Measurements from ENCODE around the gene MYO3A.
"Not testable (repeated sequence)": the region's sequence is repeated elsewhere in the genome, so short reads cannot be mapped to it uniquely, and the experiment has no call there.

The MYO3A gene

GRCh38 chr10:26095781-26096180 lies 161.8 kb downstream of the MYO3A start:
- no peaks in the 10 kb centered on the region for H3K79me2 ChIP-seq (ENCODE audit: insufficient read depth, low read length)
- no peaks in the 10 kb centered on the region for H3K9me2 ChIP-seq (replicated peaks; ENCODE audit: insufficient read depth, low read length)
- TF ChIP-seq EZH2phosphoT487 (conservative IDR thresholded peaks at IDR 0.05; ENCODE audit: low read length), result no peak
- TF ChIP-seq, protein P1, sequence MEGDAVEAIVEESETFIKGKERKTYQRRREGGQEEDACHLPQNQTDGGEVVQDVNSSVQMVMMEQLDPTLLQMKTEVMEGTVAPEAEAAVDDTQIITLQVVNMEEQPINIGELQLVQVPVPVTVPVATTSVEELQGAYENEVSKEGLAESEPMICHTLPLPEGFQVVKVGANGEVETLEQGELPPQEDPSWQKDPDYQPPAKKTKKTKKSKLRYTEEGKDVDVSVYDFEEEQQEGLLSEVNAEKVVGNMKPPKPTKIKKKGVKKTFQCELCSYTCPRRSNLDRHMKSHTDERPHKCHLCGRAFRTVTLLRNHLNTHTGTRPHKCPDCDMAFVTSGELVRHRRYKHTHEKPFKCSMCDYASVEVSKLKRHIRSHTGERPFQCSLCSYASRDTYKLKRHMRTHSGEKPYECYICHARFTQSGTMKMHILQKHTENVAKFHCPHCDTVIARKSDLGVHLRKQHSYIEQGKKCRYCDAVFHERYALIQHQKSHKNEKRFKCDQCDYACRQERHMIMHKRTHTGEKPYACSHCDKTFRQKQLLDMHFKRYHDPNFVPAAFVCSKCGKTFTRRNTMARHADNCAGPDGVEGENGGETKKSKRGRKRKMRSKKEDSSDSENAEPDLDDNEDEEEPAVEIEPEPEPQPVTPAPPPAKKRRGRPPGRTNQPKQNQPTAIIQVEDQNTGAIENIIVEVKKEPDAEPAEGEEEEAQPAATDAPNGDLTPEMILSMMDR (IDR thresholded peaks at IDR 0.05; ENCODE audit: insufficient read depth, low read length, poor library complexity, severe bottlenecking), result no peak
- no peaks in the 10 kb centered on the region for H3K36me3 ChIP-seq (ENCODE audit: low read length)
- H3K27me3 ChIP-seq (ENCODE audit: low read length), result no peaks in the 10 kb centered on the region
- H3K9ac ChIP-seq (ENCODE audit: low read length), result no peak overlapping the region
- H3F3A ChIP-seq (ENCODE audit: insufficient read depth), result no peaks in the 10 kb centered on the region
- no peak overlapping the region for H2AFZ ChIP-seq (ENCODE audit: low read depth, low read length, severe bottlenecking)
- no peak overlapping the region for H3K4me3 ChIP-seq (ENCODE audit: insufficient read depth, low read length, poor library complexity, severe bottlenecking)
- no peaks in the 10 kb centered on the region for H3K9me3 ChIP-seq (ENCODE audit: insufficient read depth, low read length)
- no peak overlapping the region for H3K27ac ChIP-seq (ENCODE audit: low read depth, low read length)
- no peaks in the 10 kb centered on the region for H4K20me1 ChIP-seq (ENCODE audit: low read depth, low read length)
- H3K4me2 ChIP-seq (ENCODE audit: low read depth, low read length, poor library complexity, severe bottlenecking), result no peak overlapping the region

- not testable (repeated sequence) for H3K9me2 ChIP-seq (replicated peaks; ENCODE audit: insufficient read depth, low read length); H3K4me2 ChIP-seq (ENCODE audit: low read depth, low read length, poor library complexity, severe bottlenecking); H2AFZ ChIP-seq (ENCODE audit: low read depth, low read length, severe bottlenecking); H3K79me2 ChIP-seq (ENCODE audit: insufficient read depth, low read length); H3K9me3 ChIP-seq (ENCODE audit: insufficient read depth, low read length); H3F3A ChIP-seq (ENCODE audit: insufficient read depth); H4K20me1 ChIP-seq (ENCODE audit: low read depth, low read length); H3K27ac ChIP-seq (ENCODE audit: low read depth, low read length); H3K27me3 ChIP-seq (ENCODE audit: low read length); H3K36me3 ChIP-seq (ENCODE audit: low read length); H3K4me3 ChIP-seq (ENCODE audit: insufficient read depth, low read length, poor library complexity, severe bottlenecking); H3K9ac ChIP-seq (ENCODE audit: low read length)
These were observed 163.5 kb downstream of the MYO3A start for GRCh38 chr10:26097549-26097948.

- Histone ChIP-seq H3K36me3 (ENCODE audit: low read length) (no peaks in the 10 kb centered on the region), H3K4me3 (ENCODE audit: insufficient read depth, low read length, poor library complexity, severe bottlenecking) (no peak overlapping the region), H3K9me3 (ENCODE audit: insufficient read depth, low read length) (no peaks in the 10 kb centered on the region), H3F3A (ENCODE audit: insufficient read depth) (no peaks in the 10 kb centered on the region), H3K27ac (ENCODE audit: low read depth, low read length) (no peak overlapping the region), H3K27me3 (ENCODE audit: low read length) (no peaks in the 10 kb centered on the region), H3K4me2 (ENCODE audit: low read depth, low read length, poor library complexity, severe bottlenecking) (no peak overlapping the region), H3K9ac (ENCODE audit: low read length) (no peak overlapping the region), H2AFZ (ENCODE audit: low read depth, low read length, severe bottlenecking) (no peak overlapping the region), H3K79me2 (ENCODE audit: insufficient read depth, low read length) (no peaks in the 10 kb centered on the region), H4K20me1 (ENCODE audit: low read depth, low read length) (no peaks in the 10 kb centered on the region), H3K9me2 (replicated peaks; ENCODE audit: insufficient read depth, low read length) (no peaks in the 10 kb centered on the region)
- TF ChIP-seq, protein P1 (IDR thresholded peaks at IDR 0.05; ENCODE audit: insufficient read depth, low read length, poor library complexity, severe bottlenecking), result no peak
- no peak for TF ChIP-seq EZH2phosphoT487 (conservative IDR thresholded peaks at IDR 0.05; ENCODE audit: low read length)
These were observed 178.5 kb downstream of the MYO3A start for GRCh38 chr10:26112532-26112931.

GRCh38 chr10:26138613-26139012 lies 204.6 kb downstream of the MYO3A start:
- TF ChIP-seq, protein P1 (IDR thresholded peaks at IDR 0.05; ENCODE audit: insufficient read depth, low read length, poor library complexity, severe bottlenecking), result no peak
- no peak for TF ChIP-seq EZH2phosphoT487 (conservative IDR thresholded peaks at IDR 0.05; ENCODE audit: low read length)
- no peaks in the 10 kb centered on the region; the same call in 1 of the 2 replicates for H3K27me3 ChIP-seq (ENCODE audit: low read length)
- no peak overlapping the region for H2AFZ ChIP-seq (ENCODE audit: low read depth, low read length, severe bottlenecking)
- no peaks in the 10 kb centered on the region for H3K36me3 ChIP-seq (ENCODE audit: low read length)
- H3K9ac ChIP-seq (ENCODE audit: low read length), result no peak overlapping the region
- no peak overlapping the region for H3K4me2 ChIP-seq (ENCODE audit: low read depth, low read length, poor library complexity, severe bottlenecking)
- no peaks in the 10 kb centered on the region for H3K9me2 ChIP-seq (replicated peaks; ENCODE audit: insufficient read depth, low read length)
- no peaks in the 10 kb centered on the region for H3K79me2 ChIP-seq (ENCODE audit: insufficient read depth, low read length)
- H4K20me1 ChIP-seq (ENCODE audit: low read depth, low read length), result no peaks in the 10 kb centered on the region
- no peak overlapping the region for H3K4me3 ChIP-seq (ENCODE audit: insufficient read depth, low read length, poor library complexity, severe bottlenecking)
- H3K9me3 ChIP-seq (ENCODE audit: insufficient read depth, low read length), result no peaks in the 10 kb centered on the region
- no peaks in the 10 kb centered on the region for H3F3A ChIP-seq (ENCODE audit: insufficient read depth)
- no peak overlapping the region for H3K27ac ChIP-seq (ENCODE audit: low read depth, low read length)

Data from SU-DHL-6 (cell line).